Coronary artery (tissue), 2 donors: ENCODE results near the gene DNAH8.

Experiments
- DNase-seq: peaks from one replicate; pipeline ENCODE4 v3.0.0-alpha.2; 2017; ENCODE audit warnings: low spot score
- H3K27ac ChIP-seq, 2 donors: fragments of 200-600 bp; sonication (generic); one replicate each; pipeline ENCODE4 v1.5.1; 2016 to 2019
- H3K4me3 ChIP-seq: fragments of 200-600 bp; sonication (generic); 2 replicates; pipeline ENCODE4 v1.5.1; 2016; ENCODE audit warnings: mild to moderate bottlenecking, moderate library complexity
- CTCF ChIP-seq: fragments of 200-600 bp; sonication (generic); IDR thresholded peaks from one replicate; pipeline ENCODE4 v1.5.1; 2019; ENCODE audit warnings: antibody characterized with exemption

The DNAH8 gene

GRCh38 chr6:38815250-38815649 lies 100.1 kb downstream of the DNAH8 start:
- H3K4me3 ChIP-seq: no peak overlapping the region
- TF ChIP-seq CTCF: no peak
- no peak overlapping the region for H3K27ac ChIP-seq
- no peak for DNase-seq

- no peak for TF ChIP-seq CTCF
- H3K4me3 ChIP-seq: no peak overlapping the region
- H3K27ac ChIP-seq: no peak overlapping the region
- DNase-seq: no peak
Measured at GRCh38 chr6:38818691-38819090, 103.6 kb downstream of the DNAH8 start.

GRCh38 chr6:38822963-38823362 lies 107.9 kb downstream of the DNAH8 start:
- no peak for TF ChIP-seq CTCF
- no peak for DNase-seq
- H3K27ac ChIP-seq: no peak overlapping the region
- H3K4me3 ChIP-seq: no peak overlapping the region

GRCh38 chr6:38824243-38824894 lies 109.3 kb downstream of the DNAH8 start:
- no peak for TF ChIP-seq CTCF
- no peak for DNase-seq
- H3K4me3 ChIP-seq: no peak overlapping the region
- H3K27ac ChIP-seq: no peak overlapping the region

- no peak for DNase-seq
- no peak for TF ChIP-seq CTCF
- Histone ChIP-seq H3K4me3 (no peak overlapping the region), H3K27ac (no peak overlapping the region)
Measured at GRCh38 chr6:38827024-38827423, 111.9 kb downstream of the DNAH8 start.

- H3K4me3 ChIP-seq: no peak overlapping the region
- DNase-seq: no peak
- H3K27ac ChIP-seq: no peak overlapping the region
- no peak for TF ChIP-seq CTCF
Measured at GRCh38 chr6:38831865-38832264, 116.8 kb downstream of the DNAH8 start.

GRCh38 chr6:38833320-38833719 lies 118.2 kb downstream of the DNAH8 start:
- no peak for TF ChIP-seq CTCF
- H3K27ac ChIP-seq: no peak overlapping the region
- DNase-seq: no peak
- no peak overlapping the region for H3K4me3 ChIP-seq
